ENCODE results near the gene CSDE1.
"Not testable (repeated sequence)": the region's sequence is repeated elsewhere in the genome, so short reads cannot be mapped to it uniquely, and the experiment has no call there.

Gene CSDE1

DNA sequence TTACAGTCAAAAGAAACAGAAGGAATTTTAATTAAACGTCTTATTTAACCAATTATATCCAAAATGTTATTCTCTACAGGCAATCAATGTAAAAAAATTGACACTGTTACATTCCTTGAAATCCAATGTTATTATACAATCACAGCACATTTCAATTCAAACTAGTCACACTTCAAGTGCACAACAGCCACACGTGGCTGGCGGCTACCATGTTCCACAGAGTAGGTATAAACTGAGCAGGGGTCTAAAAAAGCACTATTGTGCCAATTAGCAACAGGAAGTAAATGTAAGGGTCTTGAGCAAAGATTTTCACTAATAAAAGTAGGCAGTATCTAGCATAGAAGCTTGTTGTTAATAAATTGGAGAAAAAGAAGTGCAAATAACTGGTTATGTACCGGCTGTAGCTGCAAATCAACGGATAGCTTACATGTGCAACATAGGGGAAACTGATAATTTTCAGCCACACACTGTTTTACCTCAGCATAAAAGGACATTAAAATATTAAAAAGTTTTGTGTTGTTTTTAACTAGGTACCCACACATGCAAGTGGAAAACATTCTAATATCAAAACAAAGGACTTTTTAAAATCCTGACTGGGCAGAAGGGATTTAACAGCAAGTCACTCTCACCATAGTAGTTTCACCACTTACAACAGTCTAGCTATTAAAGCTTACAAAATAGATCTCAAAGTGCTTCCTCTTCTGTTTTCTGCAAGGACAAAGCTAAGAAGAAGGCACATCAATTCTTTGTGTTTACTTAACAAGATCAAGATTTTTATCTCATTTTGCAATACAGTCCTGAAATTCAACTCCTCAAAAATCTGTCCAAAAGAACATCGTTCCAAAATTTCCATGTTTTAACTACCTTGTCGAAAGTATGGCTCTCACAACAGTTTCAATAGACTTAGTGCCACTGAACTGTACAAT, 2.5 kb downstream of the CSDE1 start:
- Histone ChIP-seq H3K27ac (no peak overlapping the region; the same call in 1 of the 2 replicates), H3K9ac (ENCODE audit: insufficient read length) (peak overlapping the region; percentile 100), H3K4me3 (peak overlapping the region; percentile 99), H3K9me3 (ENCODE audit: low read depth, low read length) (no peaks in the 10 kb centered on the region), H3K36me3 (ENCODE audit: insufficient read depth, low read length) (peaks cover 56% of the 10 kb centered on the region)
- TF ChIP-seq POLR2AphosphoS5 (IDR thresholded peaks at IDR 0.05; ENCODE audit: borderline replicate concordance, low read depth, low read length), result no peak
- no peak for TF ChIP-seq EZH2 (IDR thresholded peaks at IDR 0.05)
- no peak for TF ChIP-seq FOXP2 (optimal IDR thresholded peaks at IDR 0.05; ENCODE audit: control extremely low read depth, extremely low read length, insufficient read depth)
- no peak for DNase-seq (ENCODE audit: low read depth, low spot score)

DNA sequence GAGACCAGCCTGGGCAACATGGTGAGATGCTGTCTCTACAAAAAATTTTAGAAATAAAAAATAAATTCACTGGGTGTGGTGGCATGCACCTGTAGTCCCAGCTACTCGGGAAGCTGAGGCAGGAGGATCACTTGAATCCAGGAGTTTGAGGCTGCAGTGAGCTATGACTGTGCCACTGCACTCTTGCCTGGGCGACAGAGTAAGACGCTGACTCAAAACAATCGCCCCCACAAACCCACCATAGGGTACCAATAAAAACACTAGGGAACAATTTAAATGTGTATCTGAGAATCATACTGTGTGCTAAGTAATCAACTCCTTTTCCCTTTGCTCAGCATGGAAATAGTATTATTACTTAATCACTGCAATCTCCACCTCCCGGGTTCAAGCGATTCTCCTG, 4.1 kb downstream of the CSDE1 start:
- not testable (repeated sequence) for H3K9me3 ChIP-seq (ENCODE audit: low read depth, low read length); H3K27ac ChIP-seq; H3K4me3 ChIP-seq; H3K9ac ChIP-seq (ENCODE audit: insufficient read length); DNase-seq (ENCODE audit: low read depth, low spot score)
- H3K36me3 ChIP-seq (ENCODE audit: insufficient read depth, low read length), result peaks cover 72% of the 10 kb centered on the region

DNA sequence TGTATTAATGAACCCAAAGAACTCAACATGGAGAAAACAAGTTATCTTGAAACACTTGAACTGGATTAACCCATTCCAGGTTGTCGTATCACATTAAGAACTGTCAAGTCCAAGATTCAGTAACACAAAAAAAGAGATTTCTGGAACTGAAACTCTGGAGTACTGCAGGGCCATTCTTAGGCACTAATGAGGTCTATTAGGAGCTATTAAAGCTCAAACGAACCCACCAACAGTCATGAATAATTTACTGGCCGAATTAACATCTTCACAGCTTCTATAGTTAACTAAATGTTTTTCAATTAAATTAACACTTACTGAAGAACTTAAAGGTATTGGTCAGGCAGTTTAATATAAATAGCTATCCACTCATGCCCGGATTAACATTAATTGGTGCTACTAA, 4.6 kb downstream of the CSDE1 start:
- no peak for DNase-seq (ENCODE audit: low read depth, low spot score)
- Histone ChIP-seq H3K27ac (no peak overlapping the region), H3K36me3 (ENCODE audit: insufficient read depth, low read length) (peaks cover 77% of the 10 kb centered on the region), H3K9ac (ENCODE audit: insufficient read length) (no peak overlapping the region), H3K4me3 (no peak overlapping the region), H3K9me3 (ENCODE audit: low read depth, low read length) (no peaks in the 10 kb centered on the region)
- TF ChIP-seq EZH2 (IDR thresholded peaks at IDR 0.05), result no peak
- TF ChIP-seq FOXP2 (optimal IDR thresholded peaks at IDR 0.05; ENCODE audit: control extremely low read depth, extremely low read length, insufficient read depth), result no peak
- TF ChIP-seq POLR2AphosphoS5 (IDR thresholded peaks at IDR 0.05; ENCODE audit: borderline replicate concordance, low read depth, low read length), result no peak

DNA sequence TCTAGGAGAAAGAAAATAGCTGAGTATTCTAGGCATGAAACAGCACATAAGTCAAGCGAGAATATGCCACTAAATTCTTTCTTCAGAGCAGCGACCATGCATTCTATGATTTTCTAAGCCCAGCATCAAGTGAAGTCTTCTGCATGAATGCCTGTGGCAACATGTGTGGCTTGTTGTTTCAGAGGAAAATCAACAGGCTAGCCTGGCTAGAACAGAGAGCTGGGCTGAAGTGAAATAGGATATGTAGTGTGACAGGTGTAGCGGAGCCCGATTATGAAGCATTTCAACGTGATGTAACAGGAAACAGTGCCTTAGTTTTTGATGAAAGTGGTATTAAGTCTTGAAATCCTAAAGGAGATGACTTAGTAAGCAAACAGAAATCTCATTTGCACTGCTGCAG, 7.0 kb downstream of the CSDE1 start:
- no peak overlapping the region for H3K9ac ChIP-seq (ENCODE audit: insufficient read length)
- DNase-seq (ENCODE audit: low read depth, low spot score), result no peak
- H3K9me3 ChIP-seq (ENCODE audit: low read depth, low read length), result no peaks in the 10 kb centered on the region
- no peak overlapping the region for H3K27ac ChIP-seq
- H3K4me3 ChIP-seq, result no peak overlapping the region
- TF ChIP-seq FOXP2 (optimal IDR thresholded peaks at IDR 0.05; ENCODE audit: control extremely low read depth, extremely low read length, insufficient read depth) (no peak), EZH2 (IDR thresholded peaks at IDR 0.05) (no peak), POLR2AphosphoS5 (IDR thresholded peaks at IDR 0.05; ENCODE audit: borderline replicate concordance, low read depth, low read length) (no peak)
- H3K36me3 ChIP-seq (ENCODE audit: insufficient read depth, low read length), result peaks cover 88% of the 10 kb centered on the region

DNA sequence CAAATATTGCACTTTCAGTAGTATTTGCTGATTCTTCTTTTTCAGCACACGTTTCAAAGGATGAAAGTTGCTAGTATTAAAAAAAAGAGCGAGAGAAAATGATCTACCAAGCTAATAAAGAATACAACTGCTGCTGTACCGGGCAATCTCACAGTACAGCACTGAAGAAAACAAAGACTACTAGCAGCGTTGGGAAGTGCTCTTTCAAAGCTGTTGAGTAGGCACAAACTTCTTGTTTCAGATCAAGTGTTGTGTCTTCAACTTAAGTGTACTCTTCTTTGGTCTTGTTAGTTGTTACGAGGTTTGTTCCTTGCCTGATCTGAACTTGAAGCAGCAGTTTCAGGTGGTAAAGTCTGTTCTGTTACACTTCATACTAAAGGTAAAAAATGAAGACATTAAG, 7.9 kb downstream of the CSDE1 start:
- Histone ChIP-seq H3K4me3 (no peak overlapping the region), H3K9me3 (ENCODE audit: low read depth, low read length) (no peaks in the 10 kb centered on the region), H3K36me3 (ENCODE audit: insufficient read depth, low read length) (peaks cover 88% of the 10 kb centered on the region), H3K27ac (no peak overlapping the region), H3K9ac (ENCODE audit: insufficient read length) (no peak overlapping the region)
- TF ChIP-seq FOXP2 (optimal IDR thresholded peaks at IDR 0.05; ENCODE audit: control extremely low read depth, extremely low read length, insufficient read depth) (no peak), POLR2AphosphoS5 (IDR thresholded peaks at IDR 0.05; ENCODE audit: borderline replicate concordance, low read depth, low read length) (no peak), EZH2 (IDR thresholded peaks at IDR 0.05) (no peak)
- no peak for DNase-seq (ENCODE audit: low read depth, low spot score)

DNA sequence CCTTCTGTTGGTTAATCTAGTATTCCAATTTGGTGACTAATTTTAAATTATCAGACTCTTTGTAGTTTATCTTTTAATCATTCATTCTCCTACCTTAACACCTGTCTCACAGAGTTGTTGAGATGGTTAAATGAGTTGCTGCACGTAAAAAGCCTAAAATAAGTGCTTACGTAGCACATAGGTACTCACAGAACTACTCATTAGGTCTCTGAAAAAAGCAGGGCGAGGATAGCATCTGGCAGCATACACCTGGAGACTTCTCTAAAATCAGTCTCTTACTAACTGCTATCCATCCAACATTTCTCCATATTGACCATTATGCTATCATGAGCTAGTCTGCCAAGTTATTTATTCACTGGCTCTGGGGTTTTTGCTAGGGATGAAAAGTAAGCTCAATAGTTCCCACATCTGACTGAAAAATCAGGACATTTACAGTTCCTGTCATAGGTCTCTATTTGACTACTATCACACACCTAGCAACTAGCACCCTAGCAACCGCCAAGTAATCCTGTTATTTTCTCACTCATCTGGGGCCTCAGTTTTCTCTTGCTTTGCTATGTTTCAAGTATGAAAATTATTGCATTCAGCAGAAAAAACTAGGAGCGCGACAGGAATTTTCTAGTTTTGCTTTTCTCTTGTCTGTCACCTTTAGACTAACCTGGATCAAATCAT, 11.2 kb downstream of the CSDE1 start:
- H3K27ac ChIP-seq, result no peak overlapping the region
- H3K9ac ChIP-seq (ENCODE audit: insufficient read length), result no peak overlapping the region
- no peaks in the 10 kb centered on the region for H3K9me3 ChIP-seq (ENCODE audit: low read depth, low read length)
- TF ChIP-seq FOXP2 (optimal IDR thresholded peaks at IDR 0.05; ENCODE audit: control extremely low read depth, extremely low read length, insufficient read depth), result no peak
- no peak for TF ChIP-seq EZH2 (IDR thresholded peaks at IDR 0.05)
- no peak for TF ChIP-seq POLR2AphosphoS5 (IDR thresholded peaks at IDR 0.05; ENCODE audit: borderline replicate concordance, low read depth, low read length)
- no peak overlapping the region for H3K4me3 ChIP-seq
- H3K36me3 ChIP-seq (ENCODE audit: insufficient read depth, low read length), result peaks cover 98% of the 10 kb centered on the region
- no peak for DNase-seq (ENCODE audit: low read depth, low spot score)

DNA sequence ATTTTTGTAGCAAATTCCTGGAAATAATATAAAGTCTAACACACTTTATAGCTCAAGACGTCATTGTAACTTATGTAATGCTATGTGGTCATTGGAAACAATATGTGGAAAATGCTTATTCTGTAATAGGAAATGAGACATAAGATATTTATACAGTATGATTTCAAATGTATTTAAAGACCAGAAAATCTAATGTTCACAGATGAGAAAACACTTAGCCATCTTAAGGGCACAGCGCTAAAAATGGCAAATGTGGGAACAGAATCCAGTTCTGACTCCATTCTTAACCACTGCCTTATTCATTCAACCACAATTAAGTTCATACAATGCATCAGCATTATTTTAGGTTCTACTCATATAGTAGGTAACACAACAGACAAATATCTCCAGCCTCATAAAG, 12.5 kb downstream of the CSDE1 start:
- H3K9me3 ChIP-seq (ENCODE audit: low read depth, low read length), result no peaks in the 10 kb centered on the region
- peaks cover 99% of the 10 kb centered on the region for H3K36me3 ChIP-seq (ENCODE audit: insufficient read depth, low read length)
- no peak overlapping the region for H3K4me3 ChIP-seq
- peak overlapping the region; percentile 27; the same call in 1 of the 2 replicates for H3K27ac ChIP-seq
- DNase-seq (ENCODE audit: low read depth, low spot score), result no peak
- TF ChIP-seq POLR2AphosphoS5 (IDR thresholded peaks at IDR 0.05; ENCODE audit: borderline replicate concordance, low read depth, low read length) (no peak), FOXP2 (optimal IDR thresholded peaks at IDR 0.05; ENCODE audit: control extremely low read depth, extremely low read length, insufficient read depth) (no peak), EZH2 (IDR thresholded peaks at IDR 0.05) (no peak)
- H3K9ac ChIP-seq (ENCODE audit: insufficient read length), result no peak overlapping the region

DNA sequence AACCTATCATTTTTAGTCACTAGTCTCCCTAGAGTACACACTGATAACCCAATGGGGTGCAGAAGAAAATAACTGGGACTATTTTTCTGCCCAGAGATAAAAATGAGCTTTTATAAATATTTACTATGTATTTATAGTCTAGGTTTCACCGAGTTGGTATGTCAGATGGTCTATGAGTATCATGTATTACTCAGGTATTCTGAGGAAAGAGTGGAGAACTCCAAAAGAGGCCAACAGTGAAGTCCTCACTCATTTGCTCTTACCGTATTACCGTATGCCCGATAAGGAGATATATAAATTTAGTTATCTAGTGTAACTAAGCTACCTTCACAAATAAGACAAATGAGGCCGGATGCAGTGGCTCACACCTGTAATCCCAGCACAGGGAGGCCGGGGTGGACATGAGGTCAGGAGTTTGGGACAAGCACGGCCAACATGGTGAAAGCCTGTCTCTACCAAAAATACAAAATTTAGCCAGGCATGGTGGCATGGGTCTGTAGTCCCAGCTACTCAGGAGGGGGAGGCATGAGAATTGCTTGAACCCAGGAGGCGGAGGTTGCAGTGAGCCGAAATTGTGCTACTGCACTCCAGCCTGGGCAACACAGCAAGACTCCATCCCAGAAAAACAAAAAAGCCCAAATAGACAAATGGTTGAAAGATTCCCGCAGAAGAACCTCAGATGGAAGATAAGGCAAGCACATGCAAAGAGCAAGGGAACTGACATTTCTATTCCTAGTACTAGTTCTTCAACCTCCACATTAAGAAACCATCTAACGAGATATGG, 15.6 kb downstream of the CSDE1 start:
- Histone ChIP-seq H3K36me3 (ENCODE audit: insufficient read depth, low read length) (peaks cover 99% of the 10 kb centered on the region), H3K9ac (ENCODE audit: insufficient read length) (no peak overlapping the region), H3K4me3 (no peak overlapping the region), H3K9me3 (ENCODE audit: low read depth, low read length) (no peaks in the 10 kb centered on the region), H3K27ac (no peak overlapping the region)
- TF ChIP-seq EZH2 (IDR thresholded peaks at IDR 0.05), result no peak
- TF ChIP-seq FOXP2 (optimal IDR thresholded peaks at IDR 0.05; ENCODE audit: control extremely low read depth, extremely low read length, insufficient read depth), result no peak
- no peak for TF ChIP-seq POLR2AphosphoS5 (IDR thresholded peaks at IDR 0.05; ENCODE audit: borderline replicate concordance, low read depth, low read length)
- DNase-seq (ENCODE audit: low read depth, low spot score), result no peak

All from SK-N-MC (cell line).